ENCODE data around the gene GVQW3.
"Not testable (repeated sequence)": the region's sequence is repeated elsewhere in the genome, so short reads cannot be mapped to it uniquely, and the experiment has no call there.

The GVQW3 gene

DNA sequence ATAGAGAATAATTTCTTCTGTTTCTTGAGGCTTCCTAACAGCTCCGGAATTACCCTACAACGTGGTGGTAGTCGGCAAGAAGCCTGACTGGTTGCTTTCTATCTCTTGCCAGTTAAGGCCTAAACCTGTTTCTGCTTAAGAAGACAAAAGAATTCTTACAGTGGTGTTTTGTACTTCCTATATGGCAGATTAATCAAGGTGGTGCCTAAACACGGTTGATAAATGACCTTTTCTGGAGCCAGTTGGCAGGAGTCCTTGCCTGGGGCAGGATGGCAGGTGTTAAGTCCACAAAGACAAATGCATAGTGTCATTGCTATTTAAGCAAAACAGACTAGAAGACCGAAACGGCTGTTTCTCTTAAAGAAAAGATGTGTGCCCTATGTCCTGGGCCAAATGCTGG lies 9.9 kb downstream of the GVQW3 start:
- DNase-seq = peak; percentile 66 to 74

DNA sequence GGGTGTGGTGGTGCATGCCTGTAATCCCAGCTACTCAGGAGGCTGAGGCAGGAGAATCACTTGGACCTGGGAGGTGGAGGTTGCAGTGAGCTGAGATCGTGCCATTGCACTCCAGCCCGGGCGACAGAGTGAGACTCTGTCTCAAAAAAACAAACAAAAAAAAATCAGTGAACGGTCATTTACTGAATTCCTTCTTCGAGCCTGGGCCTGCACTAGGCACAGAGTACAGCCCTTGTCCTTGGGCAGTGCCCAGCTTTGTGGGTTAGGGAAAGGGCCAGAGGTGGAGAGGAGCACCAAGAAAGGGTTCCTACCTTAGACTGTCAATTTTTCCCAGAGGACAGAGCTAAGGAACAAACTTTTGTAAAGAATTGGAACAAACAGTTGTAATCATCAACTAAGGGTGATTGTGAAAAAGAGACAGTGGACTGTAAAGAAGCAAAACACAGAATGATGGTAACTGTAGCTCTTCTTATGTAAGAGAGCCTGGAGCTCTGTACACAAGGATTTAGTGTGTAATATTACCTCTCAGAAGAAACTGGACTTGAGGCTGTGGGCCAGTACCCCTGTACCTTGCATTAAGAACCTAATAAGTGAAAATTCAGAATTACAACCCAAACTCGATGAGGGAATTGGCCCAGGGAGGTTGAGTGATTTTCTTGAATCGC lies 10.8 kb downstream of the GVQW3 start:
- no peak for DNase-seq

DNA sequence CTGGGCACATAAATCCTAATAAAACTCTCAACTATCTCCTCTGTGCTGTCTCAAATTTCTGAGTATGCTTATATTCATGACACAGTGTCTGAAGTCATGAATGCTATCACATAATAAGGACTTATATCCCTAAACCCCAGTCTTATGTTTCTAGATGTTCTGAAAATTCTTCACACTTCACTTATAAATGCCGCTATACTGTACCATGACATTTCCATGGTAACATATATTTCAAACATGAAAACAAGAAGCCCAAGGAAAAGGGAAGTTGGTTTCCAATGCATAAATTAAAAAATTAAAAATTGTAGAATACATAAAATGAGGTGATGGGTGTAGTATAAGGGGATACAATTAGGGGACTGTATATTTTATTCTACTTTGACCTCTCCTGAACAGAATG lies 11.7 kb downstream of the GVQW3 start:
- no peak for DNase-seq

DNA sequence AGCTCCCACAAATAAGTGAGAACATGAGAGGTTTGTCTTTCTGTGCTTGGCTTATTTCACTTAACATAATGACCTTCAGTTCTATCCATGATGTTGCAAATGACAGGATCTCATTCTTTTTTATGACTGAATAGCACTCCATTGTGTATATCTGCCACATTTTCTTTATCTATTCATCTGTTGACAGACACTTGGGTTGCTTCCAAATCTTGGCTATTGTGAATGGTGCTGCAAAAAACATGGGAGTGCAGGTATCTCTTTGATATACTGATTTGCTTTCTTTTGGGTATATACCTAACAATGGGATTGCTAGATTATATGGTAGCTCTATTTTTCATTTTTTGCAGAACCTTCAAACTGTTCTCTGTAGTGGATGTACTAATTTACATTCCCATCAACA lies 13.3 kb downstream of the GVQW3 start:
- no peak for DNase-seq

DNA sequence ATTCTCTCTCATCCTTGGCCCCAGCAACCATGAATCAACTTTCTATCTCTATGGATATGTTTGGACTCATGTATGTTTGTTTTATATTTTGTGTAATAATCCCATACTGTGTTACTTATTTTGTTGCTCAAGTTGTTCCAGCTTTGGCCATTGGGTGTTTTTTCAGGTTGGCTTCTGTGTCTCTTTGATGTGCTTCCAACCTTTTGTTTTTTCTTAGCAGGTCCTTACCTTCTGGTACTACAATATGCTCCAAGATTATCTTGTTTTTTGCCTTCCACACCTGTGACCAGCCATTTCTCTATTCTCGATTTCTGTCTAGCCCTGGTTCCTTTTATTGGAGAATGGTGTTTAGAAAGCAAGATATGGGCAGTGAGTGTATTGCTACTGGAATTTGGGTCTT lies 14.2 kb downstream of the GVQW3 start:
- no peak for DNase-seq

DNA sequence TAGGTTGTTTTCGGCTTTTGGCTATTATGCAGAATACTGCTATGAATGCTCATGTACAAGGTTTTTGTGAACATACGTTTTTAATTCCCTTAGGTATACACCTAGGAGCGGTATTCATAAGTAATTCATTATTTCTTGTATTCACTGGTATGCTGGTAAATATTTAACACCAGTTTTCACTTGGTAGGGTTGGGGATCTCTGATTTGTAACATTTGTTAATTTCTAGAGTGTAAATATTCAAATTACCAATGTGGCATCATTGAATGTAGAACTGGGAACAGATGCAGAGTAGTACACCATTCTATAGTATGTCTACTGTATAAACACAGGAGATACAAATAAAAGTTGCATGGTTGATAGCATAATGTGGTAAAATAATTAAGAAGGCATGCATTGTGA lies 16.3 kb downstream of the GVQW3 start:
- DNase-seq = no peak

DNA sequence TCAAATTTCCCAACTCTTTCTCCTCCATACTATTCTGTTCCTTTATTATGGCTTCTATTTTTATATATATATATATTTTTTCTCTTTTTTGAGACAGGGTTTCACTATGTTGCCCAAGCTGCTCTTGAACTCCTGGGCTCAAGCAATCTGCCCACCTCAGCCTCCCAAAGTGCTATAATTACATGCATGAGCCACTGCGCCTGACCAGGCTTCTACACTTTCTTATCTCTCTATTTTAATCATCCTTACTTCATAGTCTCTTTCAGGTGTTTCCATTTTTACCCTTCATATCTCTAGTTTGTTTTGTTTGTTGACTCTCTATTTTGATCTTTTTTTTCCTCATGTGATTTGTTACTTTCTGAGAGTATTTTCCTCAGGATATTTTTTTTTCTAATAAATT lies 19.8 kb downstream of the GVQW3 start:
- no peak for DNase-seq

DNA sequence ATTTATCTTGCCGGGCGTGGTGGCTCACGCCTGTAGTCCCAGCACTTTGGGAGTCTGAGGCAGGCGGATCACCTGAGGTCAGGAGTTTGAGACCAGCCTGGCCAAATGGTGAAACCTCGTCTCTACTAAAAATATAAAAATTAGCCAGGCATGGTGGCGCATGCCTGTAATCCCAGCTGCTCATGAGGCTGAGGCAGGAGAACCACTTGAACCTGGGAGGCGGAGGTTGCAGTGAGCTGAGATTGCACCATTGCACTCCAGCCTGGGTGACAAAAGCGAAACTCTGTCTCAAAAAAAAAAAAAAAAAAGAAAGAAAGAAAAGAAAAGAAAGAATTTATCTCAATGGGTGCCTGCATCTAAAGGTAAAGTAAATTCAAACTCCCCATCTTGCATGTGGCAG lies 20.4 kb downstream of the GVQW3 start:
- not testable (repeated sequence) for DNase-seq

DNA sequence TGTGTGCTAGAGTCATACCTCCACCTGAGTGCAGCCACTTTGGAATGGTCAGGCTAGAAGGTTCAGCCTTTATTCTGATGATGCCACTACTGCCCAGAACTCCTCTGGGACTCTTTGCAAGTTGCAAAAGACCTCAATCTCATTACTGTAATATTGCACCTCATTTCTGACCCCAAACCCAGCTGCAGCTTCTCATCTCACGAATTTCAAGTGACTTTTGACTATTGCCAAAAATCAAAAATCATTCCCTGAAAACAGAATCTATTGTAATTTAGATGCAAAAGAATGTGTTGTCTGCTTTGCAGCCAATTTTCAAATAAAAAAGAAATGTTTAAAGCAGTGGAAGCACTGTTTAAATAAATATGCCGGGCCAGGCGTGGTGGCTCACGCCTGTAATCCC lies 25.2 kb downstream of the GVQW3 start:
- no peak for DNase-seq

DNA sequence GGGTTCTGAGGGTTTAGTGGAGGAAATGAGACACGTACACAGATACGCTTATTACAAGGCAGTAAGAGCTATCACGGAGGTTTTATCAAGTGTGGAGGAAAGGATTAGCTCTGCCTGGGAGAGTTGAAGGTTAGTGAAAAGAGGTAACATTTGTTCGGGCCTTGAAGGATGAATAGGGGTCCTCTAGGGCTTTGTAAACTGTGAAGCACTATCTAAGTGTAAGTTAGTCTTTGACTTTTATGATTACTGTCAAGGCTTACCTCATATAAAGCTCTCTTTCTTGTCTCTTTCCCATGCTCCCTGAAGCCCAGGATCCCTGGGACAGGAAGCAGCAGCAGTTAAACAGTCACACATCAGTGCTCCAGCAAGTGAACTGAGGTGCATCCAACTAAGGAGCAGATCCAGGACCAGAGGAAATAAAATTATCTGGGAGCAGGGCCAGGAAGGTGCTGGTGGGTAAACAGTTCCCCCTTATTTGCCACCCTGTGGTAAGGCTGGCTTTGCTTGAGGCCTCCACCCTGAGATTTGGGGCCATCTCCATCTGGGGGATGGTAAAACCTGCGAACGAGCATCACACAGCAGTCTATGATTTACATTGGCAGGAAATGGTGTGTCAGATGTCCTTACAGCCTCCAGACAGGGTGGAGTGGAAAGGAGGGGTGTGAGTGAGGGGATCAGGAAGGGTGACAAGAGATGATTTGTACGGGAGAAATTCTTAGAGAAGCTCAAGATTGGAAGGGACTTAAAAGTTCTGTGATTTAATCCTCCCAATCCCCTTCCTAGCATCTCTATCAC lies 27.2 kb downstream of the GVQW3 start:
- DNase-seq = peak; percentile 61 to 63

DNA sequence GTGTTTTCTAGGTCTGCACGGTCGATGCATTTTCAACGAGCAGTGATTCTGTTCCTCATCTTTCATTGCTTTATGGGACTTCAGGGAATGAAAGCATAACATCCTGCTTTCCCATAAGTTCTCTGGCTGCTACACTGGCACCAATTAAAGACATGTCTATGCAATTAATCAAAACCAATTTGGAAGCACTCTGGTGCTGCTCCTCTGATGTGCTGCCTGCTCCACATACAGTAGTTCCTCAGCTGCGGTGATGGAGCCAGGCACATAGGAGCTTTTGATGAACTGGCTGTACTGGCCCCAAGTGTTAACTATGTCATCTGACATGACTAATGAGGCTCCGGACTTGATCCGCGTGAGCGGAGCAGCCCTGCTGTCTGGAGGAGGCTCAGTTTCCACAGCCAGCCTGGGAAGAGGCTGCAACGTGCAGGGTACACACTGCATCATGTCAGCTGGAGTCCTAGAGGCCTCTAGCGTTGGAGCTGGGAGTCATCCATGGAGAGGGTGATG lies 29.8 kb downstream of the GVQW3 start:
- no peak for DNase-seq

DNA sequence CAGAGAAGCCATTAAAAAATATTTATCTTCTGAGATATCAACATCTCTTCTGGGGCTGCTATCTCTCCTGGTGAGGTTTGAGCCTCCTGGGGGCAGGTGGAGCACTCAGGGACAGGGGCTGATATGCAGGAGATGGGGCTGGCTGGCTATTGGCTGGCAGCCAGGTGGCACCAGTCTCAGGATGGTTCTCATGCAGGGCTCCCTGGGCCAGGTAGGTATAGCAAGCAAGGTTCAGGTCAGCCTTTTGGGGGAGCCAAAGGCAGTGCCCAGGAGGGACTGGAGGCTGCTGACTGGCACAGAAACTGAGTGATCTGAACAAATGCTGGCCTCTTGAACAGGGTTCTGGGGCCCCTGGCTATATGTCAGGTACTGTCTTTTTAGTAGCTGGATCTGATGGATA lies 34.0 kb downstream of the GVQW3 start:
- DNase-seq = peak in 1 of 2 experiments; percentile 21

DNA sequence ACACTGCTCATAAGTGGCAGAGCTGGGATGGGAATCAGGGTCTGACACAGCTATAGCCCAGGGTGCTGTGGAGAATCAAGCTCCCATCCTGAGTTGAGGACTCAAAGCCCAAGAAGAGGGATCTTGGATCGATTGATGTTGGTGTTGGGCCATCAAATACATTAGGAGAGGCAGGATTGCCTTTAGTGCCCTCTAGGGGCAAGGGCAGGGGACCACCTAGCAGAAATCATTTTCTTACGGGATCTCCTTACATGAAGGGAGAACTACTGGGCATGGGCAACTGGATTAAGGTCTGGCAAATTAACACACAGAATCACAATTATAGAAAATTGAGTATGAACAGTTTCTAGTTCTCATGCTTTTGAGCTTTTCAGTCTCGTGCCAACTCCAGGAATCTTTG lies 38.8 kb downstream of the GVQW3 start:
- DNase-seq = peak in 1 of 2 experiments; percentile 44

DNA sequence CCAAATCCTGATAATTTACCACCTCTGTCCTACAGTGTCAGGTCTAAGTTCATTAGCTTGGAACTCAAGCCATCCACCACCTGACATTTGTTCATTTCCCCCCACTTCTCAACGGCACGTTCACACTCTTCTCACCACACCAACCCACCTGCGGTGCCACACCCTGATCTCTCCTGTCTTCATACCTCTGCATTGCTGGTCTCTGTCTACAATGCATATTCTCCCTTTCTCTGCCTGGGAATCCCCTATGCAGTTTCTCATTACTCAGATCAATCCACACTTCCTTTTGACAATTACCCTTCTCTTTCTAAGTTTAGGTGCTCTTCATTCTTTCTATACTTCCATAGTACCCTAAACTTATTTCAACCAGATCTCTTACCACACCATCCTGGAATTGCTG lies 43.3 kb downstream of the GVQW3 start:
- no peak for DNase-seq

DNA sequence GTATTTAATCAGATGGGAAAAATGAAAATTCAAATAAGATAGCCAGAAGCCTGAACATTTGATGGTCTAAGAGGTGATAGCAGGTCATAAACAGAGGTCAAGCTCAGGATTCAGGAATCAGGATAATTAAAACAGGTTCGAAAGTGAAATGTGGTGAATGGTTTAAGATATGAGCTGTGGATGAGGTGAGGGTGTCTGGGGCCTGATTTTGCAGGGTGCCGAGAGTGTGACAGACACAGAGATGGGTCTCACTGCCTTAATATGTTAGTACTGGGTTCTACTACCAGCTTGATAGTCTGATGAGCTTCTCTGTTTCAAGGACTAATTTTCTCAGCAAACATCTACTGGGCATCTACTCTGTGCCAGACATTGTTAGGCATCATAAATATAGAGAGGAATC lies 43.8 kb downstream of the GVQW3 start:
- no peak for DNase-seq

DNA sequence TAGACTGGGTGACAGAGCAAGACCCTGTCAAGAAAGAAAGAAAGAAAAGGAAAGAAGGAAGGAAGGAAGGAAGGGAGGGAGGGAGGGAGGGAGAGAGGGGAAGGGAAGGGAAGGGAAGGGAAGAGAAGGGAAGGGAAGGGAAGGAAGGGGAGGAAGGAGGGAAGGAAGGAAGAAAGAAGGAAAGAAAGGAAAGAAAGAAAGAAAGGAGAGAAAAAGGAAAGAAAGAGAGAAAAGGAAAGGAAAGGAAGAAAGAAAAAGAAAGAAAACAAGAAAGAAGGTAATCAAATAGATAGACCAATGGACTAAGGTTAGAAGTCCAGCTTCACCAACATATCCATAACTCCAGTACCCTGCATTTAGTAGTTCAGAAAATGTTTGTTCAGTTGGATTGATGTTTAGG lies 45.5 kb downstream of the GVQW3 start:
- no peak for DNase-seq

DNA sequence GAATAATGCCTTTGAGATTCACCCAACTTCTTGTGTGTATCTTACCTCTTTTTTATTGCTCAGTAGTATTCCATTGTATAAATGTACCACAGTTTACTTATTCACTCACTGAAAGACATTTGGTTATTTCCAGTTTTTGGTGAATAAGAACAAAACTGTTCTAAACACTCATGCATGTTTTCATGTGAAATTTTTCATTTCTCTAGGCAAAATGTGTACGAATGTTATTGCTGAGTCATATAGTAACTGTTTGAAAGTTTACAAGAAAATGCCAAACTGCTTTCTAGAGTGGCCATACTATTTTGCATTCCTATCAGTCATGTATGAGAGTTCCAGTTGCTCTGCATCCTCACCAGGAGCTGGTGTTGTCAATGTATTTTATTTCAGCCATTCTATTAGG lies 54.9 kb downstream of the GVQW3 start:
- no peak for DNase-seq

DNA sequence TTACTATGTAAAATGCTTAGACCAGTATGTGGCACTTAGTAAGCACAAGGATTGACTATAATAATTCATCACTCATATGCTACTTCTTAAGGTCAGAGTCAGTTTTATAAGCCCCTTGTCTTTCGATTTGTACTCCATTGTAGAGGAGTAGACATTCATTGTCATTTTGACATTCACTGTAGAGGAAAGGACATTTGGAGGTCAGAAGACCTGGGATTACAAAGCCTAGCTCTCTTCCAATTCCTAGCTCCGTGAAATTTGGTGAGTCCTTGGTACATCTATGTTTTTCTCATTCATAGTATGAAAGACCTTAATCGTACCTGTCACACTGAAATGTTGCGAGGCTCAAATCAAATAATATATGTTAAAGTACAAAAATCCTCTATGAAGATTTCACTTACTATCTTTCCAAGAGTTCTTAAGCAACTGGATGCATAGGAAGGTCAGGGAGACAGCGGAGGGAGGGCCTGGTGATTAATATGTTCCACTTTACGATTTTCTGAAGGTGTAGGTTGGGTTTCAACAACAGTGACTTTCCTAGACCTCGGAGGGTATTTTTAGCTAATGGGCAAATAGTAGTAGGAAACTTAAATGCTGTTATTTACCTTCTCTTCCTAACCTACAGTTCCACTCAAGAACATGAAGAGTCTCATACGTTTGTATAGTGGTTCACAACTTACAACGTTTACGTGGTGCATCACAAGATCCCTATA lies 62.3 kb downstream of the GVQW3 start:
- DNase-seq = no peak

DNA sequence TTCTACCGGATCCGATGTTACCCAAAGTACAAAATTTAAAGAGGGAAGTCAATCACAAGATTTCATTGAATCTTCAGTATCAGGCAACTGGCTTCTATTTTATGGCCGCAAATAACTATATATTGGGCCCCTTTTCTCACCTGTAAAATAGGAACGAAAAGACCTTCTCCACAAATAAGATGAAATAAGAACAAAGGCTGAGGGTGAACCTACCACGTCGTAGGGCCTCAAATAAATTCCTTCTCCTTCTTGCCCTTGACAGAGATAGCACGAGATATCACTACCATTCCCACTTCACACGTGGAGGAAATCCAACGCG lies 62.9 kb downstream of the GVQW3 start:
- DNase-seq = no peak

DNA sequence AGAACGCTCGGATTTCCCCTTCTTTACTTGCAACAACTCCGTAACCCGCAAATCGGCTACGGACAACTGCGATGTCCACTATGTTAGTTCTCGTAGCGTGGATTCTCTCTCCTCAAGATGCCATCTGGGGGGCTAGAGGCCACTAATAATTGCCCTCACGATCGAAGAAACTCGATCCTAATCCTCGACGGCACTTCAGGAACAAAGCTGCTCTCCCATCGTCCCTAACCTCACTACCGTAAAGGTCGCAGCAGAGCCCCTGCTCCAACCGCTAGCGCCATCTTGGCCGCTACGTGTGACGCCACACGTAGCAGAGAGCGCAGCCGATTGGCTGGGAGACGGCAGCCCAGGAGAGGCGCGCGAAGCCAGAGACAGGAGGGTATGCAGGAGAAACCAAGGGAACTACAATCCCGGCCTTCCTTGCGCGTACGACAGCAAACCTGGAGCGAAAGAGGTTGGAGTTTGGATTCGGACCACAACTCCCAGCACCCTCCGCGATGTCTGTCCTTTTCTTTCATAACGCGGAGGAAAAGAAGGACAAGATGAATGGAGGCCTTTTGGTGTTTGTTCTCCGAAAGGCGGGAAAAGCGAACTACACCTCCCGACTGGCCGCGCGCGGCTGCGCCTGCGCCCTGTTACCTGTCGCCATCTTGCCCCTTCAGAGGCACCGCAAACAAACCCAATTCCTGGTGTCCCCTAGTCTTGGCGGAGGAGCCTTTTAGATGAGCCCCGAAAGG lies 63.4 kb downstream of the GVQW3 start, which contains the start of gene EMSY:
Gene EMSY (plus strand): TSS at position 635 of the 737 bp plus-strand sequence. CDS start 1,921 bp downstream, outside the sequence.
- DNase-seq = peak; percentile 99 to 100

DNA sequence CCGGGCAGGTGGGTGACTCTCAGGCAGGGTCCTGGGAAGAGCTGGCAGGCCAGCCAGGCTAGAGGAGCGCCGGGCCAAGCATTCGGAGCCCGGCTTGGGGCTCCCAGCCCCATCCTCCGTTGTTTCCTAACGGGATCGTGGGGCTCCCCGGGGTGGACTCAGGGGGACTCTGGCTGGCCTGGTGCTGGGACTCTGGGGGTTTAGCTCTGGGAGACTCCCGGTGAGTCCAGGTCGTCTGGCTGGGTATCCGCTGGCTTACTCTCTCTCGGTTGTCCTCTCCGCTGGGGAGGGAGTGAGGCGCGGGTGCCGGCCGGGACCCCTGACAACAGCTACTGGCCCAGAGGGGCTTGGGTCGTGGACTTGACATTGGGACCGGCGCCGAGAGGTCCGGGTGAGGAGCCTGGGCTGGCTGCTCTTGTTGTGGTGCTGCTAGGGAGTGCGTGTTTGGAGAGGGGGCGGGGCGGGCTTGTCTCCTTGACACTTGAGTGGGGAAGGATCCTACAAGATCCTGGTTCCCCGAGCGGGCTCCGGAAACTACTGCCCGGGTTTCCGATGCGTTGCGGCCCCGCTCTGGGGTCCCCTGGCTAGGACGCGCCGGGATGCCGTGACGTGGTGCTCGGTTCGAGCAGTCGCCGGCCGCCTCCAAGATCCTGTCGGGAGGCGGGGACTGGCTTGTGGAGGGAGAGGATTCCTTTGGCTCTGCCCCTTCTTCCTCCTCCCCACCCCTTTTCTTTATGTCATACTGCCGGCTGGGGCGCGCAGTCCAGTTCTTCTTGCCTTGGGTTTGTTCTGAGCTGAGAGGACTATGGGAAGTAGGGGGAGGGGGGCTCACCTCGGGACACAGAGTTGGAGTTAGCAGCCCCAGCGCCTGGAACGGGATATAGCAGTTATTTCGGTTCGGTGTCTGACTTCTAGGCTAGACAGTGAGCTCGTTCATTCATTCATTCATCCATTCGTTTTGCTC lies 64.3 kb downstream of the GVQW3 start:
- DNase-seq = peak; percentile 75 to 86

DNA sequence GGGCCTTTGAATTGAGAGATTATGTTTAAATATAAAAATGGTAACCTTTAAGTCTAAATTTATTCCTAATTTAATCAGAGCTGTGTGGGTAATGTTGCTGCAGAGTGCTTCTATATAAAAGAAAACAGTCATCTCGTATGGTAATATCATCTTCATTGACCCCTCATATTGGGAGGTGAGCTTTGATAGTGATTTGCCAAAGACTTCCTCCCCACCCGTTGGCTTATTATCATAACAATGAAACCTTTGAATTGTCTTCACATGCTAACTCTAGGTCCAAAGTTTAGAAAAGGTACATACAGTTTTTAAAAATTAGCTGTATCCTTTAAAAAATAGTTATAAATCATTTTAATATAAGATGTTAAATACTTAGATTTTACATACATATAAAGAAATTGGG lies 67.4 kb downstream of the GVQW3 start:
- DNase-seq = no peak

Measured in NCI-H526 (cell line).